ENCODE measurements around the gene SYNPO. TPM values are rescaled to one million over a fixed set of nuclear protein-coding genes. Genes with fewer than 3 reads are reported as not detected.

SYNPO gene
- polyA plus RNA-seq, 2 of the 4 experiments (the other 2 are of a cell fraction), result 13.7 to 33.9 TPM

- ChIA-PET POLR2A (interaction anchor here (0.9 to 1.4 kb wide), 2 partner anchors 14 to 121 kb away, joined by 3 to 4 read pairs; no protein-coding TSS in a partner anchor), CTCF (interaction anchor here (0.7 to 10.6 kb wide), 5 partner anchors 9 to 79 kb away, joined by 3 to 143 read pairs (median 8); partner anchors contain the start of gene MYOZ3)
- Histone ChIP-seq H3K9me3 (no peaks in the 10 kb centered on the region), H3K4me1 (peaks cover 80% of the 10 kb centered on the region), H3K27ac (peak overlapping the region; percentile 95 to 96), H3K4me2 (peak overlapping the region; percentile 93), H3K4me3 (no peak overlapping the region)
- TF ChIP-seq BCL3 (IDR thresholded peaks at IDR 0.05) (no peak), MAX (IDR thresholded peaks at IDR 0.05) (peak; percentile 10; the same call in 1 of the 2 replicates)
- ATAC-seq (no peak), FAIRE-seq (no peak), DNase-seq (ENCODE audit: low read depth in 1 of 2, low spot score in 1 of 2) (no peak)
- WGBS (ENCODE audit: missing lambda C conversion rate), result 42% methylated on average over 6 of the region's 6 CpGs
Observed at GRCh38 chr5:150638488-150639376, 1.7 kb upstream of the SYNPO start.

- no peaks in the 10 kb centered on the region for H3K9me3 ChIP-seq
- peak overlapping the region; percentile 95 to 96 for H3K27ac ChIP-seq
- no peak for ATAC-seq
- no peak for DNase-seq (ENCODE audit: low read depth in 1 of 2, low spot score in 1 of 2)
- POLR2A ChIA-PET, result interaction anchor here (1.6 kb wide), 1 partner anchor 17 kb away, joined by 3 read pairs; no protein-coding TSS in a partner anchor
- TF ChIP-seq ZFP36 (IDR thresholded peaks at IDR 0.05; ENCODE audit: borderline replicate concordance, partially characterized antibody) (no peak), CHD4 (IDR thresholded peaks at IDR 0.05; ENCODE audit: borderline replicate concordance) (0 out of 2 replicates have a peak, but pooled peaks have one; percentile 19)
- 42% methylated on average over 3 of the region's 3 CpGs for WGBS (ENCODE audit: missing lambda C conversion rate)
- peak overlapping the region; percentile 93 for H3K4me2 ChIP-seq
- H3K4me1 ChIP-seq, result peaks cover 83% of the 10 kb centered on the region
- CTCF ChIA-PET, result interaction anchor here (1.4 to 10.6 kb wide), 4 partner anchors 9 to 80 kb away, joined by 4 to 143 read pairs (median 50); partner anchors contain the start of gene MYOZ3
- no peak for FAIRE-seq
- H3K4me3 ChIP-seq, result no peak overlapping the region
Observed at GRCh38 chr5:150639377-150639692, 1.1 kb upstream of the SYNPO start.

- H3K4me2 ChIP-seq, result peak overlapping the region; percentile 93
- no peak for DNase-seq (ENCODE audit: low read depth in 1 of 2, low spot score in 1 of 2)
- H3K9me3 ChIP-seq, result no peaks in the 10 kb centered on the region
- peak overlapping the region; percentile 54 for H3K4me3 ChIP-seq
- ChIA-PET POLR2A (interaction anchor here (0.9 to 3.0 kb wide), 5 partner anchors 14 to 204 kb away, joined by 3 to 13 read pairs (median 4); partner anchors contain the start of gene RBM22), CTCF (interaction anchor here (1.2 to 10.6 kb wide), 4 partner anchors 11 to 80 kb away, joined by 3 to 143 read pairs (median 50); partner anchors contain the start of gene MYOZ3)
- FAIRE-seq, result no peak
- 38% methylated on average over 5 of the region's 5 CpGs for WGBS (ENCODE audit: missing lambda C conversion rate)
- peaks cover 88% of the 10 kb centered on the region for H3K4me1 ChIP-seq
- ATAC-seq, result no peak
- H3K27ac ChIP-seq, result peak overlapping the region; percentile 95 to 96
- TF ChIP-seq BCL3 (IDR thresholded peaks at IDR 0.05) (no peak), ZFP36 (IDR thresholded peaks at IDR 0.05; ENCODE audit: borderline replicate concordance, partially characterized antibody) (peak; percentile 90), USF2 (IDR thresholded peaks at IDR 0.05) (peak; percentile 64), KDM1A (IDR thresholded peaks at IDR 0.05; ENCODE audit: low read depth) (peak; percentile 66; the same call in 1 of the 2 replicates)
Observed at GRCh38 chr5:150639751-150640150, 709 bp upstream of the SYNPO start.

GRCh38 chr5:150641006-150641570, 628 bp downstream of the SYNPO start:
- peak overlapping the region; percentile 93 for H3K4me2 ChIP-seq
- H3K9me3 ChIP-seq, result no peaks in the 10 kb centered on the region
- H3K27ac ChIP-seq, result peak overlapping the region; percentile 95 to 96
- CTCF ChIA-PET, result interaction anchor here (1.0 to 10.6 kb wide), 8 partner anchors 9 to 181 kb away, joined by 3 to 143 read pairs (median 4); partner anchors contain the start of genes MYOZ3 and RBM22
- 3% methylated on average over 9 of the region's 9 CpGs for WGBS (ENCODE audit: missing lambda C conversion rate)
- peak; percentile 56 to 91 for DNase-seq (ENCODE audit: low read depth in 1 of 2, low spot score in 1 of 2)
- peak; percentile 39 to 63 for ATAC-seq
- H3K4me3 ChIP-seq, result peak overlapping the region; percentile 54
- POLR2A ChIA-PET, result interaction anchor here (0.9 to 3.0 kb wide), 5 partner anchors 12 to 167 kb away, joined by 3 to 13 read pairs (median 4); partner anchors contain the start of gene RBM22
- peaks cover 88% of the 10 kb centered on the region for H3K4me1 ChIP-seq
- FAIRE-seq, result no peak
- no peak for TF ChIP-seq FOSL2 (IDR thresholded peaks at IDR 0.05)
- peak; percentile 47 for TF ChIP-seq FOSL2 (CRISPR knock-in tag; IDR thresholded peaks at IDR 0.05)
- TF ChIP-seq CEBPB (IDR thresholded peaks at IDR 0.05), result no peak; a peak in 1 of 4 replicates
- TF ChIP-seq USF2 (IDR thresholded peaks at IDR 0.05), result peak; percentile 34
- no peak for TF ChIP-seq ELK1 (IDR thresholded peaks at IDR 0.05; ENCODE audit: low read depth, low read length)
- TF ChIP-seq MYC (IDR thresholded peaks at IDR 0.05; ENCODE audit: borderline replicate concordance, low read length), result no peak
- no peak for TF ChIP-seq ESRRA (IDR thresholded peaks at IDR 0.05; ENCODE audit: borderline replicate concordance, low read length)
- TF ChIP-seq MAFK (IDR thresholded peaks at IDR 0.05; ENCODE audit: partially characterized antibody), result no peak
- peak in 1 of 2 experiments; percentile 76; a peak in 3 of 5 replicates for TF ChIP-seq EP300 (IDR thresholded peaks at IDR 0.05)
- TF ChIP-seq CHD2 (IDR thresholded peaks at IDR 0.05; ENCODE audit: low read length, partially characterized antibody), result no peak
- no peak for TF ChIP-seq PHF8 (IDR thresholded peaks at IDR 0.05; ENCODE audit: borderline replicate concordance, low read depth)
- no peak for TF ChIP-seq HEYL (CRISPR knock-in tag; IDR thresholded peaks at IDR 0.05)
